Measurements from ENCODE around the gene ZNF3.

- TF ChIP-seq CTCF (IDR thresholded peaks at IDR 0.05) = no peak
- no peak for TF ChIP-seq CHD2 (IDR thresholded peaks at IDR 0.05; ENCODE audit: low read length, partially characterized antibody)
- no peak for TF ChIP-seq RCOR1 (IDR thresholded peaks at IDR 0.05; ENCODE audit: low read depth, low read length)
- TF ChIP-seq SMC3 (IDR thresholded peaks at IDR 0.05) = no peak
- no peak for TF ChIP-seq RNF2 (IDR thresholded peaks at IDR 0.05; ENCODE audit: borderline replicate concordance, low read depth)
- TF ChIP-seq POLR2A (IDR thresholded peaks at IDR 0.05; ENCODE audit: low read length) = no peak
- no peak for TF ChIP-seq CEBPB (IDR thresholded peaks at IDR 0.05)
- no peak for TF ChIP-seq BHLHE40 (IDR thresholded peaks at IDR 0.05; ENCODE audit: low read depth, low read length)
- TF ChIP-seq REST (IDR thresholded peaks at IDR 0.05) = no peak
- no peak for TF ChIP-seq EP300 (IDR thresholded peaks at IDR 0.05)
- TF ChIP-seq BCL3 (IDR thresholded peaks at IDR 0.05) = no peak
- no peak for TF ChIP-seq USF2 (IDR thresholded peaks at IDR 0.05)
- TF ChIP-seq ESRRA (IDR thresholded peaks at IDR 0.05; ENCODE audit: borderline replicate concordance, low read length) = no peak
These were observed 13.8 kb upstream of the ZNF3 start for GRCh38 chr7:100095289-100095688.

Data from A549 (cell line).